Hepatocyte (in vitro differentiated cells): ENCODE data around the gene LRRC43. TPM values are rescaled to one million over a fixed set of nuclear protein-coding genes. Genes with fewer than 3 reads are reported as not detected.

Source experiments
- DNase-seq: peaks from one replicate; pipeline ENCODE4 v3.0.0-alpha.2; 2016; ENCODE audit warnings: low spot score
- H2AFZ ChIP-seq: fragments of 200-600 bp; sonication (generic); 2 replicates; pipeline ENCODE4 v1.6.0; 2016; ENCODE audit warnings: antibody characterized with exemption, mild to moderate bottlenecking
- H3K27ac ChIP-seq: fragments of 200-600 bp; sonication (generic); 2 replicates; pipeline ENCODE4 v1.5.1; 2016; ENCODE audit warnings: mild to moderate bottlenecking
- H3K27me3 ChIP-seq: fragments of 200-600 bp; sonication (generic); 2 replicates; pipeline ENCODE4 v1.6.1; 2016
- H3K36me3 ChIP-seq: fragments of 200-600 bp; sonication (generic); replicated peaks from 2 replicates; pipeline ENCODE4 v1.5.1; 2016; ENCODE audit warnings: low read depth; ENCODE audit not compliant: insufficient read depth
- H3K4me1 ChIP-seq: fragments of 200-600 bp; sonication (generic); 2 replicates; pipeline ENCODE4 v1.5.1; 2016; ENCODE audit warnings: mild to moderate bottlenecking, moderate library complexity; ENCODE audit not compliant: insufficient read depth
- H3K4me2 ChIP-seq: fragments of 200-600 bp; sonication (generic); 2 replicates; pipeline ENCODE4 v1.6.0; 2016
- H3K4me3 ChIP-seq: fragments of 200-600 bp; sonication (generic); 2 replicates; pipeline ENCODE4 v1.5.1; 2016; ENCODE audit warnings: mild to moderate bottlenecking
- H3K79me2 ChIP-seq: fragments of 200-600 bp; sonication (generic); 2 replicates; pipeline ENCODE4 v1.6.0; 2017; ENCODE audit warnings: mild to moderate bottlenecking
- H3K9me2 ChIP-seq: fragments of 200-600 bp; sonication (generic); replicated peaks from 2 replicates; pipeline ENCODE4 v1.6.0; 2017; ENCODE audit warnings: mild to moderate bottlenecking; ENCODE audit not compliant: insufficient read depth
- H3K9me3 ChIP-seq: fragments of 200-600 bp; sonication (generic); 2 replicates; pipeline ENCODE4 v1.5.1; 2016; ENCODE audit warnings: low read depth, mild to moderate bottlenecking
- H4K20me1 ChIP-seq: fragments of 200-600 bp; sonication (generic); 2 replicates; pipeline ENCODE4 v1.6.0; 2016; ENCODE audit warnings: mild to moderate bottlenecking; ENCODE audit not compliant: insufficient read depth, poor library complexity, severe bottlenecking
- CTCF ChIP-seq: fragments of 200-600 bp; sonication (generic); IDR thresholded peaks from 2 replicates; pipeline ENCODE4 v1.5.1; 2016; ENCODE audit warnings: antibody characterized with exemption, mild to moderate bottlenecking; ENCODE audit not compliant: poor library complexity
- EZH2 ChIP-seq: fragments of 200-600 bp; sonication (generic); IDR thresholded peaks from 2 replicates; pipeline ENCODE4 v1.6.1; 2016; ENCODE audit warnings: antibody characterized with exemption, mild to moderate bottlenecking, borderline replicate concordance
- EZH2phosphoT487 ChIP-seq: fragments of 200-600 bp; sonication (generic); IDR thresholded peaks from one replicate; pipeline ENCODE4 v1.6.1; 2018; ENCODE audit warnings: antibody characterized with exemption, mild to moderate bottlenecking, low read depth, moderate library complexity; ENCODE audit not compliant: unreplicated experiment, severe bottlenecking
- WGBS: methylation state at CpG from one replicate; pipeline ENCODE4 v1.1.6; 2016; ENCODE audit warnings: low lambda C conversion rate; ENCODE audit errors: missing lambda C conversion rate; 5-methylcytosine and 5-hydroxymethylcytosine counted together
- polyA plus RNA-seq: library from polyadenylated mRNA; unstranded; fragments of >200 nt; fragmentation: Nextera tagmentation; extraction: Ambion mirVana; gene quantifications from 2 replicates; pipeline ENCODE4 v1.2.1, GENCODE V29; 2016
- total RNA-seq: library from RNA; depleted of rRNA; stranded (reverse); fragments of >200 nt; gene quantifications from 2 replicates; pipeline ENCODE4 v1.2.3, GENCODE V29; 2014

Gene LRRC43
- total and polyA plus RNA-seq, 2 experiments from 2014 or later: 1.7 TPM

GRCh38 chr12:122207391-122207790 lies 24.5 kb downstream of the LRRC43 start:
- no peak for DNase-seq
- Histone ChIP-seq H3K27me3 (peaks cover 34% of the 10 kb centered on the region), H3K4me3 (no peak overlapping the region), H3K4me2 (no peak overlapping the region), H3K36me3 (no peaks in the 10 kb centered on the region), H3K9me2 (no peaks in the 10 kb centered on the region), H3K9me3 (no peaks in the 10 kb centered on the region), H3K4me1 (peaks cover 7% of the 10 kb centered on the region), H2AFZ (no peak overlapping the region), H3K27ac (no peak overlapping the region), H3K79me2 (no peaks in the 10 kb centered on the region), H4K20me1 (no peaks in the 10 kb centered on the region)
- 95% methylated on average over 8 of the region's 8 CpGs for WGBS
- TF ChIP-seq CTCF: no peak
- no peak for TF ChIP-seq EZH2phosphoT487
- no peak for TF ChIP-seq EZH2

GRCh38 chr12:122208073-122208820 lies 25.3 kb downstream of the LRRC43 start:
- H3K27ac ChIP-seq: no peak overlapping the region
- no peaks in the 10 kb centered on the region for H4K20me1 ChIP-seq
- peaks cover 2% of the 10 kb centered on the region for H3K4me1 ChIP-seq
- H3K9me3 ChIP-seq: no peaks in the 10 kb centered on the region
- no peak overlapping the region for H2AFZ ChIP-seq
- H3K4me2 ChIP-seq: no peak overlapping the region
- H3K36me3 ChIP-seq: no peaks in the 10 kb centered on the region
- H3K79me2 ChIP-seq: no peaks in the 10 kb centered on the region
- TF ChIP-seq CTCF (no peak), EZH2phosphoT487 (no peak), EZH2 (no peak)
- WGBS: 97% methylated on average over 18 of the region's 18 CpGs
- no peak overlapping the region for H3K4me3 ChIP-seq
- no peaks in the 10 kb centered on the region for H3K9me2 ChIP-seq
- no peak for DNase-seq
- H3K27me3 ChIP-seq: peaks cover 25% of the 10 kb centered on the region

DNA sequence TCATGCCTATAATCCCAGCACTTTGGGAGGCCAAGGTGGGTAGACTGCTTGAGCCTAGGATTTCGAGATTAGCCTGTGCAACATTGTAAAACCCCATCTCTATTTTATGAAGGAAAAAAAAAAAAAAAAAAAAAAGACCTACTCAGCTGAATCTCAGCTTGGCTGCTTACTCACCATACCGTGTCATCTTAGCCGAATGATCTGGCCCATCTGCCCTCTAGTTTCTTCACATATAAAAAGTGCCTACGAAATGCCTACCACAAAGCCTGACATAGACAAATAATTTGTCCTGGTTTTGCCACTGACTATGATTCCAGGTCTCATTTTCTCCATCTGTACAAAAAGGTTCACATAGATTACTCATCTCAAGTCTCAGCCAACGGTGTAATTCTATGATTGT lies 32.8 kb downstream of the LRRC43 start:
- WGBS: 95% methylated on average over 5 of the region's 5 CpGs
- H3K4me1 ChIP-seq: no peaks in the 10 kb centered on the region
- TF ChIP-seq CTCF (no peak), EZH2 (no peak), EZH2phosphoT487 (no peak)
- H3K36me3 ChIP-seq: no peaks in the 10 kb centered on the region
- no peak for DNase-seq
- no peak overlapping the region for H3K27ac ChIP-seq
- peaks cover 9% of the 10 kb centered on the region for H4K20me1 ChIP-seq
- no peaks in the 10 kb centered on the region for H3K9me3 ChIP-seq
- H3K27me3 ChIP-seq: no peaks in the 10 kb centered on the region
- H3K4me2 ChIP-seq: no peak overlapping the region
- H3K9me2 ChIP-seq: no peaks in the 10 kb centered on the region
- no peak overlapping the region for H2AFZ ChIP-seq
- H3K4me3 ChIP-seq: no peak overlapping the region
- peaks cover 24% of the 10 kb centered on the region for H3K79me2 ChIP-seq
